HL-60 (cell line): ENCODE measurements around the gene CFAP65.

Source experiments
- DNase-seq, 2 experiments: peaks; one replicate each; pipeline ENCODE4 v3.0.0-alpha.2; 2010 to 2020; ENCODE audit warnings: low read depth in 1 of 2, low spot score in 1 of 2
- H3K27ac ChIP-seq: fragments of 250-450 bp; sonication (Bioruptor Pico); replicated peaks from 2 replicates; pipeline ENCODE4 v1.5.1; 2020; ENCODE audit warnings: mild to moderate bottlenecking, moderate library complexity
- H3K27me3 ChIP-seq: fragments of 250-450 bp; sonication (Bioruptor Pico); 2 replicates; pipeline ENCODE4 v1.5.1; 2021; ENCODE audit warnings: mild to moderate bottlenecking, moderate library complexity; ENCODE audit not compliant: insufficient read depth, poor library complexity, severe bottlenecking
- H3K4me3 ChIP-seq: replicated peaks from 2 replicates; pipeline ENCODE4 v1.5.1; 2011; ENCODE audit warnings: mild to moderate bottlenecking, control low read depth, low read length; ENCODE audit not compliant: insufficient read depth
- GABPA ChIP-seq: IDR thresholded peaks from 2 replicates; pipeline ENCODE4 v1.6.1; 2012; ENCODE audit warnings: low read depth
- POLR2AphosphoS5 ChIP-seq: IDR thresholded peaks from 2 replicates; pipeline ENCODE4 v1.6.1; 2012; ENCODE audit warnings: low read depth
- SPI1 ChIP-seq: IDR thresholded peaks from 2 replicates; pipeline ENCODE4 v1.6.1; 2012; ENCODE audit warnings: low read depth, mild to moderate bottlenecking, borderline replicate concordance
- TF ChIP-seq, protein P1 (sequence below): IDR thresholded peaks from one replicate; pipeline ENCODE4 v1.5.1; 2011; ENCODE audit warnings: low read length, control low read depth, inconsistent platforms; ENCODE audit not compliant: insufficient read depth
- TF ChIP-seq, protein P2 (sequence below): IDR thresholded peaks from 2 replicates; pipeline ENCODE4 v1.6.1; 2012; ENCODE audit warnings: low read depth; ENCODE audit not compliant: insufficient replicate concordance

Gene CFAP65

DNA sequence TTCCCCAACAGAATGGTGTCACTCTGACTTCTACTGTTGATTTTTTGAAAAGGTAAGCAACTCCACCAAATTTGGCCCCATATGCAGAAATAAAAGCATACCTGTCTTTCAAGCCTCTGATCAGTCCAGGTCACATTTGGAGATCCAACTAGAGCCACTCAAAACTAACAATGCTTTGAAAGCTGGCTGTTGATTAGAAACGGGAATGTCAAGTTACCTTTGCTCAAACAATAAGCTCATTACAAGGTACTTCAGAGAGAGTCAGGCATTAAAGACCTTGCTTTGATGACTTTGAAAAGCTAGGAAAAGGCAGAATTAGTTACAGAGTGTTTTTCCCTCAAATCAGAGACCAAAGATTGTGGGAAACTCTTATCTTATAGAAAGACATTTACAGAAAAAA lies 24.2 kb upstream of the CFAP65 start:
- H3K4me3 ChIP-seq: no peak overlapping the region
- peaks cover 35% of the 10 kb centered on the region for H3K27me3 ChIP-seq
- H3K27ac ChIP-seq: no peak overlapping the region
- TF ChIP-seq GABPA: no peak
- TF ChIP-seq POLR2AphosphoS5: no peak
- TF ChIP-seq SPI1: no peak
- TF ChIP-seq, protein P1, sequence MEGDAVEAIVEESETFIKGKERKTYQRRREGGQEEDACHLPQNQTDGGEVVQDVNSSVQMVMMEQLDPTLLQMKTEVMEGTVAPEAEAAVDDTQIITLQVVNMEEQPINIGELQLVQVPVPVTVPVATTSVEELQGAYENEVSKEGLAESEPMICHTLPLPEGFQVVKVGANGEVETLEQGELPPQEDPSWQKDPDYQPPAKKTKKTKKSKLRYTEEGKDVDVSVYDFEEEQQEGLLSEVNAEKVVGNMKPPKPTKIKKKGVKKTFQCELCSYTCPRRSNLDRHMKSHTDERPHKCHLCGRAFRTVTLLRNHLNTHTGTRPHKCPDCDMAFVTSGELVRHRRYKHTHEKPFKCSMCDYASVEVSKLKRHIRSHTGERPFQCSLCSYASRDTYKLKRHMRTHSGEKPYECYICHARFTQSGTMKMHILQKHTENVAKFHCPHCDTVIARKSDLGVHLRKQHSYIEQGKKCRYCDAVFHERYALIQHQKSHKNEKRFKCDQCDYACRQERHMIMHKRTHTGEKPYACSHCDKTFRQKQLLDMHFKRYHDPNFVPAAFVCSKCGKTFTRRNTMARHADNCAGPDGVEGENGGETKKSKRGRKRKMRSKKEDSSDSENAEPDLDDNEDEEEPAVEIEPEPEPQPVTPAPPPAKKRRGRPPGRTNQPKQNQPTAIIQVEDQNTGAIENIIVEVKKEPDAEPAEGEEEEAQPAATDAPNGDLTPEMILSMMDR: no peak
- TF ChIP-seq, protein P2, sequence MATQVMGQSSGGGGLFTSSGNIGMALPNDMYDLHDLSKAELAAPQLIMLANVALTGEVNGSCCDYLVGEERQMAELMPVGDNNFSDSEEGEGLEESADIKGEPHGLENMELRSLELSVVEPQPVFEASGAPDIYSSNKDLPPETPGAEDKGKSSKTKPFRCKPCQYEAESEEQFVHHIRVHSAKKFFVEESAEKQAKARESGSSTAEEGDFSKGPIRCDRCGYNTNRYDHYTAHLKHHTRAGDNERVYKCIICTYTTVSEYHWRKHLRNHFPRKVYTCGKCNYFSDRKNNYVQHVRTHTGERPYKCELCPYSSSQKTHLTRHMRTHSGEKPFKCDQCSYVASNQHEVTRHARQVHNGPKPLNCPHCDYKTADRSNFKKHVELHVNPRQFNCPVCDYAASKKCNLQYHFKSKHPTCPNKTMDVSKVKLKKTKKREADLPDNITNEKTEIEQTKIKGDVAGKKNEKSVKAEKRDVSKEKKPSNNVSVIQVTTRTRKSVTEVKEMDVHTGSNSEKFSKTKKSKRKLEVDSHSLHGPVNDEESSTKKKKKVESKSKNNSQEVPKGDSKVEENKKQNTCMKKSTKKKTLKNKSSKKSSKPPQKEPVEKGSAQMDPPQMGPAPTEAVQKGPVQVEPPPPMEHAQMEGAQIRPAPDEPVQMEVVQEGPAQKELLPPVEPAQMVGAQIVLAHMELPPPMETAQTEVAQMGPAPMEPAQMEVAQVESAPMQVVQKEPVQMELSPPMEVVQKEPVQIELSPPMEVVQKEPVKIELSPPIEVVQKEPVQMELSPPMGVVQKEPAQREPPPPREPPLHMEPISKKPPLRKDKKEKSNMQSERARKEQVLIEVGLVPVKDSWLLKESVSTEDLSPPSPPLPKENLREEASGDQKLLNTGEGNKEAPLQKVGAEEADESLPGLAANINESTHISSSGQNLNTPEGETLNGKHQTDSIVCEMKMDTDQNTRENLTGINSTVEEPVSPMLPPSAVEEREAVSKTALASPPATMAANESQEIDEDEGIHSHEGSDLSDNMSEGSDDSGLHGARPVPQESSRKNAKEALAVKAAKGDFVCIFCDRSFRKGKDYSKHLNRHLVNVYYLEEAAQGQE: no peak
- DNase-seq: no peak

DNA sequence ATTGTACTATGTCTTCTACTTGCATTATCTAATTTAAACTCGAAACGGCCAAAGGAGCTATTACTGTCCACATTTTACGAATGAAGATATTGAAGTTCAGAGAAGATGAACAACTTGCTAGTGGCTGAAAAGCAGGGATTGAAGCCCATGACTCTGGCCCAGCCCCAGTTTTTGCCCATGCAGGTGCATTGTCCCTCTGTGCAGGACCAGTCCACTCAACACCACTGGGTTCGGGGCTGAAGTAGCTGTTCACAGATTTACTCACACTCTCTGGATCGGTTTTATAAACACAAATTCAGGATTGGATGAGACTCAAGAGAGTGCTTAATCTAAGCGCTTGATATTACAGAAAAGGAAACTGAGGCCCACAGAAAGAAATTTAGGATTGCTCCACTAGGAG lies 20.8 kb upstream of the CFAP65 start:
- TF ChIP-seq, protein P2: no peak
- TF ChIP-seq GABPA (no peak), SPI1 (no peak), POLR2AphosphoS5 (no peak)
- TF ChIP-seq, protein P1: no peak
- Histone ChIP-seq H3K27ac (no peak overlapping the region), H3K27me3 (peaks cover 67% of the 10 kb centered on the region), H3K4me3 (no peak overlapping the region)
- no peak for DNase-seq

DNA sequence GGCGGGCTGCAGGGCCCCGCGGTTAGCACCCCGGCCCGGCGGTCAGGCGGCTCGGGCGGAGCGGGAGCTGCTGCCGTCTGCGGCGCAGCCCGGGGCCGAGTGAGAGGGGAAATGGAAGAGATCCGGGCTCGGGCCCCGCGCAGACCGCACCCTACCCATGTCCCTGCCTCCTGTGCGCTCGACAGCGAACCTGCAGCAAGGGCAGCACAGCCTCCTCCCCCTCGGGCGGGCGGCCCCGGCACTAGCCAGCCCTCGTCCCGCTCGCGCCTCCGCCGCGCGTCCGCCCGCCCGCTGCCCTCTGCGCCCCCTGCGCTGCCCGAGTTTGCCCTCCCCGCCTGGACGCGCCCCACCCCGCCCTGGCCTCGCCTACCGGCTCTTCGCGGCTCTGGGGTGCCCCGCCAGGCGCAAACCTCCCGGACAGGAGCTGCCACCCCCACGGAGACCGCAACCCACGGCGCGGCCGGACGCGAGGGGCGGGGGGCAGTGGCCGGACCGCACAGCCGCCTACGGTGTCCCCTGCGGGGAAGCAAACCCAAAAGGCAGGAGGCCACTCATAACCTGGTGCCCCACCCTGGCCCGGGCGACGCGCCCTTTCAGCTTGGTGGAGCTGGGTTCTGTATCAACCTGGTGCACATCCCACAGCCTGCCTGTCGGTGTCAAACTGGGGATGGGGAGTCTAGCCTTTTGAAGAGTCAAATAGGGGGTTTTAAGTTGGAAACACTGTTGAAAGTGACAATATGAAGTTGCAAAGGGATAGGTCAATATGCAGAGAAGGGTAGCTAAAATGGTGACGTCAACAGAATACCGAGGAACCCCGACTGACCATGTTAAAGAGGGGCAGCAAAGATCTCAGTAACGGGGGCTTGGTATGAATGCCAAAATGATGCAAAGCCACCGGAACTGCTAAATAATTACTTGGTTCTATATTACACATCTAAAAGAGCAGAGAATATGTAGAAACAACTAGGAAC lies 19.8 kb upstream of the CFAP65 start, which contains the start of gene IHH:
Gene IHH, minus strand, starts transcription at position 101 of the 971 bp plus-strand sequence. CDS start 454 bp downstream, outside the sequence.
- H3K4me3 ChIP-seq: no peak within 1 kb of the TSS
- TF ChIP-seq GABPA (no peak), POLR2AphosphoS5 (no peak), SPI1 (no peak)
- TF ChIP-seq, protein P1: no peak
- TF ChIP-seq, protein P2: no peak
- no peak within 1 kb of the TSS for H3K27ac ChIP-seq
- peaks cover 75% of the 10 kb centered on the region for H3K27me3 ChIP-seq
- peak in 1 of 2 experiments; percentile 27 for DNase-seq
